ENCODE measurements around the gene TRMT6.

DNA sequence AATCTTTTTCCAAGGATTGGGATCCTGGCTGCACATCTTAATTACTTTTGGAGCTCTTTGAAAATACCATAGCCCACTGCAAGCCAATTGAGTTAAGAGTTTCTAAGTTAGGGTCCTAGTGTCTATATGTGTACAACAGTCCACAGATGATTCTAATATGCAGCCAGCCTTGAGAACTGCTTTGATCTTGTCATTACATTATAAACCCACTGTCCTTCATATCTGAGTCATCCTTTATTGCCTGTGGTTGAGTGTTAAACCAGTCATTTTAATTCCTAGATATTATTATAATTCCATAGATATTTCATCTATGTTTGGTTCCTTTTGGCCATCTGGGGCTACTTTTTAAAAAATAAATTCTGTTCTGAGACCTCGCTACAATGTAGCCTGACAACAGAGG is 24.2 kb upstream of the TRMT6 start:
- TF ChIP-seq, protein P1, sequence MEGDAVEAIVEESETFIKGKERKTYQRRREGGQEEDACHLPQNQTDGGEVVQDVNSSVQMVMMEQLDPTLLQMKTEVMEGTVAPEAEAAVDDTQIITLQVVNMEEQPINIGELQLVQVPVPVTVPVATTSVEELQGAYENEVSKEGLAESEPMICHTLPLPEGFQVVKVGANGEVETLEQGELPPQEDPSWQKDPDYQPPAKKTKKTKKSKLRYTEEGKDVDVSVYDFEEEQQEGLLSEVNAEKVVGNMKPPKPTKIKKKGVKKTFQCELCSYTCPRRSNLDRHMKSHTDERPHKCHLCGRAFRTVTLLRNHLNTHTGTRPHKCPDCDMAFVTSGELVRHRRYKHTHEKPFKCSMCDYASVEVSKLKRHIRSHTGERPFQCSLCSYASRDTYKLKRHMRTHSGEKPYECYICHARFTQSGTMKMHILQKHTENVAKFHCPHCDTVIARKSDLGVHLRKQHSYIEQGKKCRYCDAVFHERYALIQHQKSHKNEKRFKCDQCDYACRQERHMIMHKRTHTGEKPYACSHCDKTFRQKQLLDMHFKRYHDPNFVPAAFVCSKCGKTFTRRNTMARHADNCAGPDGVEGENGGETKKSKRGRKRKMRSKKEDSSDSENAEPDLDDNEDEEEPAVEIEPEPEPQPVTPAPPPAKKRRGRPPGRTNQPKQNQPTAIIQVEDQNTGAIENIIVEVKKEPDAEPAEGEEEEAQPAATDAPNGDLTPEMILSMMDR (IDR thresholded peaks at IDR 0.05 in 4 of 5, conservative IDR thresholded peaks at IDR 0.05 in 1 of 5): no peak
- TF ChIP-seq POLR2A (IDR thresholded peaks at IDR 0.05): no peak
